HepG2 (cell line): ENCODE data around the gene HMX1. TPM values are rescaled to one million over a fixed set of nuclear protein-coding genes. Genes with fewer than 3 reads are reported as not detected.

Experiments used
- ATAC-seq: fragments of 200-7000 bp; cut with Tn5 transposase; 3 replicates; pipeline ENCODE4 v1.9.1; 2020; ENCODE audit warnings: mild to moderate bottlenecking, moderate library complexity
- BruUV-seq: library from RNA; stranded (reverse); fragments of 400-500 nt; replicated peaks from 2 replicates; lab custom pipeline; 2021; lab: Mats Ljungman, UMichigan
- CTCF ChIA-PET: fragments of 300-600 bp; formaldehyde crosslinking; extraction: SDS; loops from one replicate; lab custom pipeline; 2021; ENCODE audit warnings: low total read pairs, inconsistent platforms, low intra/inter-chr PET ratio; lab: Yijun Ruan, JAX
- POLR2A ChIA-PET: fragments of 350-600 bp; sonication (Branson Sonifier 250); formaldehyde crosslinking; loops from one replicate; lab custom pipeline; 2020; ENCODE audit warnings: antibody characterized with exemption, inconsistent platforms; lab: Yijun Ruan, JAX
- DNase-seq: peaks from one replicate; pipeline ENCODE4 v3.0.0-alpha.2; 2015; ENCODE audit warnings: low spot score
- FAIRE-seq: peaks from 3 replicates; lab custom pipeline; 2011; peaks lifted over from hg19 to GRCh38; lab: Jason Lieb, UNC
- H2AFZ ChIP-seq: one replicate; pipeline ENCODE4 v1.6.1; 2011; ENCODE audit warnings: low read length, inconsistent platforms
- H3K27ac ChIP-seq: fragments of 300-600 bp; 3 replicates; pipeline ENCODE4 v1.8.0; 2011; ENCODE audit warnings: mixed run types, mild to moderate bottlenecking, mixed read lengths, low read length, inconsistent platforms; ENCODE audit not compliant: insufficient read depth; ENCODE audit errors: extremely low read length
- H3K27me3 ChIP-seq, 2 experiments: fragments of 200-600 bp in 1 of 2; 2 replicates in 1 of 2; 3 replicates in 1 of 2; pipeline versions ENCODE4 v1.6.0 to v1.8.0; 2011; ENCODE audit warnings: low read length in 2 of 2, mild to moderate bottlenecking in 2 of 2, moderate library complexity in 2 of 2, inconsistent platforms in 1 of 2; ENCODE audit not compliant: insufficient read depth in 2 of 2, control insufficient read depth in 1 of 2
- H3K36me3 ChIP-seq, 2 experiments: fragments of 200-600 bp in 1 of 2; replicated peaks in 1 of 2; 2 replicates in 1 of 2; 3 replicates in 1 of 2; pipeline versions ENCODE4 v1.5.1 to v1.8.0; 2011; ENCODE audit warnings: low read length in 2 of 2, inconsistent platforms in 1 of 2; ENCODE audit not compliant: insufficient read depth in 2 of 2, control insufficient read depth in 1 of 2
- H3K4me1 ChIP-seq: 2 replicates; pipeline ENCODE4 v1.5.1; 2012; ENCODE audit warnings: low read length, inconsistent platforms; ENCODE audit not compliant: insufficient read depth
- H3K4me2 ChIP-seq: 2 replicates; pipeline ENCODE4 v1.6.0; 2011; ENCODE audit warnings: low read depth, low read length, inconsistent platforms
- H3K4me3 ChIP-seq, 3 experiments: fragments of 200-600 bp in 1 of 3; sonication (generic), shearing (Covaris generic) in 1 of 3; replicated peaks in 1 of 3; 2 replicates each; pipeline ENCODE4 v1.5.1; 2011 to 2016; ENCODE audit warnings: low read length in 3 of 3, inconsistent platforms in 2 of 3, low read depth in 2 of 3, mild to moderate bottlenecking in 2 of 3, control low read depth in 1 of 3, mixed read lengths in 1 of 3; ENCODE audit not compliant: insufficient read depth in 1 of 3
- H3K79me2 ChIP-seq: one replicate; pipeline ENCODE4 v1.6.1; 2011; ENCODE audit warnings: low read length, inconsistent platforms; ENCODE audit not compliant: insufficient read depth
- H3K9ac ChIP-seq: 2 replicates; pipeline ENCODE4 v1.6.0; 2011; ENCODE audit warnings: mild to moderate bottlenecking, low read depth, low read length, inconsistent platforms; ENCODE audit not compliant: insufficient read depth
- H3K9me3 ChIP-seq: 2 replicates; pipeline ENCODE4 v1.5.1; 2012; ENCODE audit warnings: mild to moderate bottlenecking, low read length
- H4K20me1 ChIP-seq: 2 replicates; pipeline ENCODE4 v1.6.0; 2011; ENCODE audit warnings: inconsistent platforms, mild to moderate bottlenecking, low read length, moderate library complexity; ENCODE audit not compliant: insufficient read depth
- AFF4 ChIP-seq: sonication (generic); formaldehyde crosslinking; IDR thresholded peaks from 2 replicates; pipeline ENCODE4 v1.4.0; 2020; ENCODE audit warnings: missing genetic modification reagents
- CREB1 ChIP-seq, 2 experiments: fragments of 450-650 bp in 1 of 2; IDR thresholded peaks; 2 replicates each; pipeline ENCODE4 v1.6.1; 2016 to 2017; ENCODE audit warnings: control low read depth in 1 of 2, mild to moderate bottlenecking in 1 of 2, missing compliant biosample characterization in 1 of 2, missing genetic modification characterization in 1 of 2
- LCORL ChIP-seq, 2 experiments: fragments of 450-650 bp in 1 of 2; sonication (generic) in 1 of 2; formaldehyde crosslinking in 1 of 2; IDR thresholded peaks; 2 replicates each; pipeline versions ENCODE4 v1.5.0 to v1.6.1; 2017 to 2020; ENCODE audit warnings: antibody characterized with exemption in 1 of 2, missing genetic modification reagents in 1 of 2
- MAZ ChIP-seq, 2 experiments: sonication (generic) in 1 of 2; formaldehyde crosslinking in 1 of 2; IDR thresholded peaks; 2 replicates each; pipeline versions ENCODE4 v1.5.0 to v1.6.1; 2012 to 2020; ENCODE audit warnings: low read depth in 2 of 2, mild to moderate bottlenecking in 2 of 2, borderline replicate concordance in 1 of 2, improper control_type of control experiment in 1 of 2, low read length in 1 of 2, missing genetic modification reagents in 1 of 2, moderate library complexity in 1 of 2
- ZSCAN25 ChIP-seq: sonication (generic); formaldehyde crosslinking; IDR thresholded peaks from 2 replicates; pipeline ENCODE4 v1.8.0; 2022; ENCODE audit warnings: mild to moderate bottlenecking, missing genetic modification reagents
- WGBS: methylation state at CpG from one replicate; pipeline ENCODE4 v1.1.6; 2017; ENCODE audit warnings: low lambda C conversion rate; 5-methylcytosine and 5-hydroxymethylcytosine counted together
- in situ Hi-C: cut with HindIII; loops from 2 replicates; pipeline ENCODE4 v1.10.0; 2017; ENCODE audit warnings: low pct_unique_long_range_greater_than_20kb; ENCODE audit not compliant: extremely low pct_ligation_motif_present
- intact Hi-C: fragments of 100-400 bp; cut with micrococcal nuclease; formaldehyde crosslinking; loops from one replicate; pipeline ENCODE4 v1.10.0; 2022; ENCODE audit not compliant: unreplicated experiment
- polyA plus RNA-seq, 8 experiments: library from polyadenylated mRNA; depleted of rRNA in 3 of 8; stranded (reverse) in 7 of 8; unstranded in 1 of 8; fragments of >200 nt; fragmentation: Illumina TruSeq in 4 of 8; extraction: Trizol in 4 of 8; gene quantifications; 2 replicates each; pipeline versions ENCODE4 v1.2.1 to v1.2.3, GENCODE V29; 2011 to 2016; ENCODE audit warnings: low read depth in 4 of 8, missing spikeins in 1 of 8, mixed read lengths in 1 of 8; ENCODE audit not compliant: insufficient read depth in 1 of 8
- total RNA-seq, 5 experiments: library from RNA; depleted of rRNA; stranded (reverse); fragments of >200 nt; fragmentation: Illumina TruSeq; extraction: Trizol; gene quantifications; 2 replicates each; pipeline ENCODE4 v1.2.3, GENCODE V29; 2016; ENCODE audit warnings: low read depth in 1 of 5

HMX1 gene
- total and polyA plus RNA-seq, 2 of the 13 experiments (the other 11 are each of a cell fraction or from before 2014, with no cell fraction given), result not detected

GRCh38 chr4:8842614-8843013, 29.0 kb downstream of the HMX1 start:
- no TSS peak for BruUV-seq

More at GRCh38 chr4:8842614-8843013, 29.0 kb downstream of the HMX1 start:
- H3K27me3 ChIP-seq, result peaks cover 0 to 20% of the 10 kb centered on the region in 2 experiments; a peak in 2 of 5 replicates
- no peaks in the 10 kb centered on the region for H3K79me2 ChIP-seq
- TF ChIP-seq AFF4 (CRISPR knock-in tag) (no peak), MAZ (IDR thresholded peaks at IDR 0.05; ENCODE audit: borderline replicate concordance, low read depth, low read length) (no peak), MAZ (CRISPR knock-in tag; IDR thresholded peaks at IDR 0.05; ENCODE audit: low read depth) (no peak), LCORL (IDR thresholded peaks at IDR 0.05) (no peak), LCORL (CRISPR knock-in tag; IDR thresholded peaks at IDR 0.05) (no peak), CREB1 (IDR thresholded peaks at IDR 0.05) (peak; percentile 73), CREB1 (CRISPR knock-in tag; IDR thresholded peaks at IDR 0.05) (no peak), ZSCAN25 (CRISPR knock-in tag) (no peak)
- H3K4me2 ChIP-seq, result no peak overlapping the region
- H3K4me1 ChIP-seq, result no peaks in the 10 kb centered on the region
- no peak overlapping the region for H3K4me3 ChIP-seq
- CTCF ChIA-PET, result no interaction called here
- FAIRE-seq (no peak), DNase-seq (no peak), ATAC-seq (no peak)
- in situ Hi-C loops, result no loop called here
- H3K36me3 ChIP-seq, result no peaks in the 10 kb centered on the region
- 0% methylated on average over 2 of the region's 2 CpGs for WGBS
- intact Hi-C loops, result no loop called here
- no peak overlapping the region for H3K9ac ChIP-seq
- H4K20me1 ChIP-seq, result no peaks in the 10 kb centered on the region
- no peak overlapping the region for H3K27ac ChIP-seq
- H3K9me3 ChIP-seq, result no peaks in the 10 kb centered on the region; the same call in 1 of the 2 replicates
- no peak overlapping the region for H2AFZ ChIP-seq
- POLR2A ChIA-PET, result no interaction called here
